CD14-positive monocyte (primary cell): Measurements from ENCODE around the gene NDUFA5. TPM values are rescaled to one million over a fixed set of nuclear protein-coding genes. Genes with fewer than 3 reads are reported as not detected.

Experiments
- DNase-seq, 3 donors: peaks; one replicate each; pipeline ENCODE4 v3.0.0-alpha.2; 2011 to 2022
- H2AFZ ChIP-seq: 2 replicates; pipeline ENCODE4 v1.6.0; 2012; ENCODE audit warnings: mild to moderate bottlenecking, low read depth, low read length, inconsistent platforms; ENCODE audit not compliant: insufficient read depth, poor library complexity, severe bottlenecking
- H3K27ac ChIP-seq, 2 donors: 1 replicate in 1 of 2; 2 replicates in 1 of 2; pipeline ENCODE4 v1.5.1; 2012 to 2013; ENCODE audit warnings: low read length in 2 of 2, control low read depth in 1 of 2, inconsistent platforms in 1 of 2, low read depth in 1 of 2, mild to moderate bottlenecking in 1 of 2
- H3K27me3 ChIP-seq, 2 donors: one replicate each; pipeline versions ENCODE4 v1.6.0 to v1.6.1; 2011 to 2013; ENCODE audit warnings: low read length in 2 of 2; ENCODE audit not compliant: control insufficient read depth in 2 of 2, insufficient read depth in 2 of 2
- H3K36me3 ChIP-seq, 2 donors: replicated peaks in 1 of 2; 1 replicate in 1 of 2; 2 replicates in 1 of 2; pipeline versions ENCODE4 v1.5.1 to v1.6.1; 2012 to 2013; ENCODE audit warnings: low read length in 2 of 2, control low read depth in 1 of 2, inconsistent platforms in 1 of 2, mild to moderate bottlenecking in 1 of 2; ENCODE audit not compliant: insufficient read depth in 2 of 2, control insufficient read depth in 1 of 2
- H3K4me1 ChIP-seq, 2 donors: 1 replicate in 1 of 2; 2 replicates in 1 of 2; pipeline versions ENCODE4 v1.5.1 to v1.6.1; 2012 to 2013; ENCODE audit warnings: low read length in 2 of 2, control low read depth in 1 of 2, inconsistent platforms in 1 of 2, mild to moderate bottlenecking in 1 of 2, moderate library complexity in 1 of 2; ENCODE audit not compliant: insufficient read depth in 2 of 2, control insufficient read depth in 1 of 2
- H3K4me2 ChIP-seq: replicated peaks from 2 replicates; pipeline ENCODE3; 2012; ENCODE audit warnings: low read length, moderate library complexity, mild to moderate bottlenecking; ENCODE audit not compliant: poor library complexity, severe bottlenecking; ENCODE audit errors: extremely low read depth
- H3K4me3 ChIP-seq, 3 experiments: fragments of 200-600 bp in 1 of 3; sonication (generic) in 1 of 3; replicated peaks in 1 of 3; 1 replicate in 2 of 3; 2 replicates in 1 of 3; pipeline ENCODE4 v1.5.1; 2011 to 2013; ENCODE audit warnings: low read length in 3 of 3, mild to moderate bottlenecking in 3 of 3, control low read depth in 2 of 3, low read depth in 2 of 3, inconsistent platforms in 1 of 3, moderate library complexity in 1 of 3
- H3K79me2 ChIP-seq: 2 replicates; pipeline ENCODE4 v1.6.0; 2012; ENCODE audit warnings: mild to moderate bottlenecking, control low read depth, inconsistent platforms, low read length, moderate library complexity; ENCODE audit not compliant: insufficient read depth
- H3K9ac ChIP-seq: 2 replicates; pipeline ENCODE4 v1.6.0; 2017; ENCODE audit warnings: low read length, mild to moderate bottlenecking; ENCODE audit not compliant: insufficient read depth, poor library complexity, severe bottlenecking
- H3K9me3 ChIP-seq, 2 donors: replicated peaks in 1 of 2; 1 replicate in 1 of 2; 2 replicates in 1 of 2; pipeline versions ENCODE4 v1.5.1 to v1.6.1; 2012 to 2013; ENCODE audit warnings: low read length in 2 of 2, control low read depth in 1 of 2; ENCODE audit not compliant: control insufficient read depth in 1 of 2, insufficient read depth in 1 of 2
- H4K20me1 ChIP-seq: 2 replicates; pipeline ENCODE4 v1.6.0; 2012; ENCODE audit warnings: mild to moderate bottlenecking, low read length, control low read depth, moderate library complexity; ENCODE audit not compliant: insufficient read depth
- H3K27ac Mint-ChIP-seq, 7 donors: one replicate each; pipeline ENCODE4 v1.8.0; 2020; ENCODE audit warnings: mild to moderate bottlenecking in 7 of 7, mixed read lengths in 7 of 7, moderate library complexity in 6 of 7, inconsistent platforms in 2 of 7
- H3K27me3 Mint-ChIP-seq, 3 donors: one replicate each; pipeline ENCODE4 v1.8.0; 2021 to 2022; ENCODE audit warnings: low read depth in 3 of 3, mild to moderate bottlenecking in 3 of 3, mixed read lengths in 3 of 3, moderate library complexity in 3 of 3, inconsistent platforms in 1 of 3
- H3K36me3 Mint-ChIP-seq, 2 donors: one replicate each; pipeline ENCODE4 v1.8.0; 2020; ENCODE audit warnings: mixed read lengths in 2 of 2, inconsistent platforms in 1 of 2, mild to moderate bottlenecking in 1 of 2
- H3K4me1 Mint-ChIP-seq: one replicate; pipeline ENCODE4 v1.8.0; 2020; ENCODE audit warnings: mild to moderate bottlenecking, mixed read lengths
- H3K4me3 Mint-ChIP-seq, 2 donors: one replicate each; pipeline ENCODE4 v1.8.0; 2020; ENCODE audit warnings: mild to moderate bottlenecking in 2 of 2, mixed read lengths in 2 of 2, moderate library complexity in 1 of 2
- H3K9me3 Mint-ChIP-seq, 7 donors: one replicate each; pipeline ENCODE4 v1.8.0; 2020 to 2022; ENCODE audit warnings: mixed read lengths in 7 of 7, mild to moderate bottlenecking in 6 of 7, moderate library complexity in 6 of 7, inconsistent platforms in 2 of 7
- WGBS: methylation state at CpG from one replicate; pipeline ENCODE4 v1.1.5; 2013; ENCODE audit warnings: missing lambda C conversion rate; ENCODE audit not compliant: insufficient coverage; 5-methylcytosine and 5-hydroxymethylcytosine counted together
- intact Hi-C, 2 donors: fragments of 100-400 bp; cut with micrococcal nuclease; formaldehyde crosslinking; loops; one replicate each; pipeline versions ENCODE4 v1.15.0 to v1.15.1; 2023
- polyA plus RNA-seq, 3 donors: library from polyadenylated mRNA; depleted of rRNA in 1 of 3; unstranded in 2 of 3; stranded (reverse) in 1 of 3; fragments of 300-500 nt in 2 of 3; fragments of >200 nt in 1 of 3; fragmentation: Illumina TruSeq in 2 of 3; gene quantifications; 1 replicate in 2 of 3; 2 replicates in 1 of 3; pipeline ENCODE4 v1.2.3, GENCODE V29; 2012 to 2021
- TF ChIP-seq, protein P1 (sequence below): fragments of 200-600 bp; IDR thresholded peaks from one replicate; pipeline ENCODE4 v1.8.0; 2022; ENCODE audit warnings: antibody characterized with exemption, mild to moderate bottlenecking

The NDUFA5 gene
- polyA plus RNA-seq, 3 donors = 6.9 to 49.2 (median 37.3) TPM

DNA sequence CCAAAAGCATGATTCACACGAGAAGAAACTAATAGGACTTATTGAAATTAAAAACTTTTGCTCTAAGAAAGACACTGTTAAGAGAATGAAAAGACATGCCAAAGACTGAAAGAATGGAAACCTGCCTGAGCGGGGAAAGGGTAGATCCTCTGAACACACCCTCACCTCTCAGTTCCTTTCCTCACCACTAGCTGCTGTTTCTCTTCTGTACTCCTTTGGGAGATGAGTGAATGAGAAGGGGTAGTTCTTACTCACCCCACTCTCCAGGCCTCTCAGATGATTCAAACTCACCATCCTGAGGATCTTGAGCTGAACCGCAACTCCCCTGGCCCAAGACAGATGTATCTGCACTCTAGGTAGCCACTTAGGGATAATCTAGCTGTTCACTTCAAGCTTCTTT, 65.1 kb downstream of the NDUFA5 start:
- Histone ChIP-seq H3K4me1 (no peaks in the 10 kb centered on the region), H3K27me3 (peaks cover 0 to 2% of the 10 kb centered on the region in 2 donors), H3K36me3 (no peaks in the 10 kb centered on the region), H4K20me1 (no peaks in the 10 kb centered on the region), H3K4me3 (no peak overlapping the region), H3K79me2 (no peaks in the 10 kb centered on the region), H3K4me2 (no peak overlapping the region), H2AFZ (no peak overlapping the region), H3K9me3 (no peaks in the 10 kb centered on the region), H3K9ac (no peak overlapping the region), H3K27ac (no peak overlapping the region)
- no peaks in the 10 kb centered on the region for H3K4me1 Mint-ChIP-seq
- TF ChIP-seq, protein P1, sequence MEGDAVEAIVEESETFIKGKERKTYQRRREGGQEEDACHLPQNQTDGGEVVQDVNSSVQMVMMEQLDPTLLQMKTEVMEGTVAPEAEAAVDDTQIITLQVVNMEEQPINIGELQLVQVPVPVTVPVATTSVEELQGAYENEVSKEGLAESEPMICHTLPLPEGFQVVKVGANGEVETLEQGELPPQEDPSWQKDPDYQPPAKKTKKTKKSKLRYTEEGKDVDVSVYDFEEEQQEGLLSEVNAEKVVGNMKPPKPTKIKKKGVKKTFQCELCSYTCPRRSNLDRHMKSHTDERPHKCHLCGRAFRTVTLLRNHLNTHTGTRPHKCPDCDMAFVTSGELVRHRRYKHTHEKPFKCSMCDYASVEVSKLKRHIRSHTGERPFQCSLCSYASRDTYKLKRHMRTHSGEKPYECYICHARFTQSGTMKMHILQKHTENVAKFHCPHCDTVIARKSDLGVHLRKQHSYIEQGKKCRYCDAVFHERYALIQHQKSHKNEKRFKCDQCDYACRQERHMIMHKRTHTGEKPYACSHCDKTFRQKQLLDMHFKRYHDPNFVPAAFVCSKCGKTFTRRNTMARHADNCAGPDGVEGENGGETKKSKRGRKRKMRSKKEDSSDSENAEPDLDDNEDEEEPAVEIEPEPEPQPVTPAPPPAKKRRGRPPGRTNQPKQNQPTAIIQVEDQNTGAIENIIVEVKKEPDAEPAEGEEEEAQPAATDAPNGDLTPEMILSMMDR = no peak
- no peaks in the 10 kb centered on the region for H3K36me3 Mint-ChIP-seq
- no peak overlapping the region for H3K27ac Mint-ChIP-seq
- H3K27me3 Mint-ChIP-seq = peaks cover 3 to 6% (median 6%) of the 10 kb centered on the region in 3 donors
- H3K4me3 Mint-ChIP-seq = no peak overlapping the region
- intact Hi-C loops = no loop called here
- whole genome bisulfite sequencing = no CpG with 5 or more reads among the region's 3 CpGs
- H3K9me3 Mint-ChIP-seq = peaks cover 0 to 3% (median 0%) of the 10 kb centered on the region in 7 donors
- DNase-seq = no peak

Other genes with a start within 250 kb of the NDUFA5 start
- gene IQUB, start 23.2 kb downstream of the NDUFA5 start, polyA plus RNA-seq = under 1 TPM in 1 of 3 donors, not detected in 2; 0.07 TPM
- gene ASB15, start 44.0 kb upstream of the NDUFA5 start, polyA plus RNA-seq = not detected
- gene LMOD2, start 98.0 kb upstream of the NDUFA5 start, polyA plus RNA-seq = under 1 TPM in 1 of 3 donors, not detected in 2; 0.09 TPM
- 1 to 10 TPM; 1.6 to 3.9 (median 2.1) TPM for gene WASL, start 191.2 kb upstream of the NDUFA5 start, polyA plus RNA-seq